ENCODE measurements around the gene KLHL4.

Gene KLHL4

GRCh38 chrX:87580862-87581261, 63.3 kb downstream of the KLHL4 start:
- no peak overlapping the region for H3K4me3 ChIP-seq (ENCODE audit: low read depth, low read length)
- TF ChIP-seq CTCF (IDR thresholded peaks at IDR 0.05; ENCODE audit: low read depth, low read length, missing control alignments) = no peak

GRCh38 chrX:87582453-87582852, 64.9 kb downstream of the KLHL4 start:
- no peak overlapping the region for H3K4me3 ChIP-seq (ENCODE audit: low read depth, low read length)
- no peak for DNase-seq (ENCODE audit: low read depth)
- TF ChIP-seq CTCF (IDR thresholded peaks at IDR 0.05; ENCODE audit: low read depth, low read length, missing control alignments) = no peak

More at GRCh38 chrX:87580862-87581261, 63.3 kb downstream of the KLHL4 start:
- no peak for DNase-seq (ENCODE audit: low read depth)

GRCh38 chrX:87583679-87584078, 66.1 kb downstream of the KLHL4 start:
- H3K4me3 ChIP-seq (ENCODE audit: low read depth, low read length) = no peak overlapping the region
- no peak for DNase-seq (ENCODE audit: low read depth)
- TF ChIP-seq CTCF (IDR thresholded peaks at IDR 0.05; ENCODE audit: low read depth, low read length, missing control alignments) = peak; percentile 12

GRCh38 chrX:87616371-87616770, 98.8 kb downstream of the KLHL4 start:
- DNase-seq (ENCODE audit: low read depth) = no peak
- TF ChIP-seq CTCF (IDR thresholded peaks at IDR 0.05; ENCODE audit: low read depth, low read length, missing control alignments) = no peak
- no peak overlapping the region for H3K4me3 ChIP-seq (ENCODE audit: low read depth, low read length)

- no peak for TF ChIP-seq CTCF (IDR thresholded peaks at IDR 0.05; ENCODE audit: low read depth, low read length, missing control alignments)
- H3K4me3 ChIP-seq (ENCODE audit: low read depth, low read length) = no peak overlapping the region
- no peak for DNase-seq (ENCODE audit: low read depth)
Observed at GRCh38 chrX:87621697-87622096, 104.1 kb downstream of the KLHL4 start.

- TF ChIP-seq CTCF (IDR thresholded peaks at IDR 0.05; ENCODE audit: low read depth, low read length, missing control alignments) = no peak
- DNase-seq (ENCODE audit: low read depth) = no peak
- H3K4me3 ChIP-seq (ENCODE audit: low read depth, low read length) = no peak overlapping the region
Observed at GRCh38 chrX:87626996-87627395, 109.4 kb downstream of the KLHL4 start.

GRCh38 chrX:87634361-87634760, 116.8 kb downstream of the KLHL4 start:
- no peak for DNase-seq (ENCODE audit: low read depth)
- TF ChIP-seq CTCF (IDR thresholded peaks at IDR 0.05; ENCODE audit: low read depth, low read length, missing control alignments) = no peak
- no peak overlapping the region for H3K4me3 ChIP-seq (ENCODE audit: low read depth, low read length)
